ENCODE results near the gene GPATCH8. TPM values are rescaled to one million over a fixed set of nuclear protein-coding genes. Genes with fewer than 3 reads are reported as not detected.

Gene GPATCH8
- total and polyA plus RNA-seq, 10 of the 15 experiments (the other 5 are each of a cell fraction or from before 2014, with no cell fraction given): 11.7 to 45.1 (median 21.3) TPM

- ChIA-PET SMC1A (ENCODE audit: uncharacterized antibody, unreplicated experiment) (no interaction called here), POLR2A (no interaction called here), CTCF (no interaction called here), RAD21 (ENCODE audit: unreplicated experiment) (no interaction called here)
- H3K9ac ChIP-seq (ENCODE audit: control insufficient read depth, insufficient read depth, low read length): no peak overlapping the region
- H3K27me3 ChIP-seq (replicated peaks in 1 of 2; ENCODE audit: control insufficient read depth in 2 of 2, insufficient read depth in 2 of 2, low read length in 1 of 2): no peaks in the 10 kb centered on the region
- H3K27ac ChIP-seq (ENCODE audit: control insufficient read depth, insufficient read depth): no peak overlapping the region
- H3K9me3 ChIP-seq (replicated peaks; ENCODE audit: control insufficient read depth, insufficient read depth, low read length): no peaks in the 10 kb centered on the region
- H3K4me2 ChIP-seq (ENCODE audit: control insufficient read depth, insufficient read depth): no peak overlapping the region
- TF ChIP-seq EGR1 (IDR thresholded peaks at IDR 0.05; ENCODE audit: borderline replicate concordance in 1 of 2, low read depth in 2 of 2, low read length in 2 of 2): no peak
- TF ChIP-seq MYB (IDR thresholded peaks at IDR 0.05; ENCODE audit: borderline replicate concordance, low read depth, low read length): no peak
- no peak for TF ChIP-seq EP300 (IDR thresholded peaks at IDR 0.05; ENCODE audit: borderline replicate concordance in 1 of 2, control insufficient read depth in 1 of 2, low read depth in 2 of 2, low read length in 2 of 2)
- FAIRE-seq (no peak), ATAC-seq (no peak), DNase-seq (ENCODE audit: low read depth, low spot score) (no peak)
- no peaks in the 10 kb centered on the region for H3K4me1 ChIP-seq (ENCODE audit: control insufficient read depth, insufficient read depth, low read length)
- BruUV-seq (replicated peaks): no TSS peak
- no peak overlapping the region for H3K4me3 ChIP-seq
- WGBS (ENCODE audit: insufficient coverage, insufficient replicate concordance, low lambda C conversion rate, missing lambda C conversion rate): 99% methylated on average over 8 of the region's 8 CpGs
- H4K20me1 ChIP-seq (ENCODE audit: control insufficient read depth, insufficient read depth): no peaks in the 10 kb centered on the region
- in situ Hi-C loops (cut with MboI): no loop called here
- no peaks in the 10 kb centered on the region; the same call in 1 of the 2 replicates for H3K79me2 ChIP-seq (ENCODE audit: control insufficient read depth, insufficient read depth, low read length)
- intact Hi-C loops (cut with micrococcal nuclease; ENCODE audit: unreplicated experiment): no loop called here
- no peaks in the 10 kb centered on the region; a peak in 1 of 4 replicates for H3K36me3 ChIP-seq (ENCODE audit: control insufficient read depth in 2 of 2, insufficient read depth in 2 of 2, low read length in 1 of 2)
- no peak overlapping the region for H2AFZ ChIP-seq (ENCODE audit: control insufficient read depth, low read depth, low read length)
Observed at GRCh38 chr17:44451832-44452231, 51.4 kb downstream of the GPATCH8 start.

- in situ Hi-C loops (cut with MboI): no loop called here
- POLR2A ChIA-PET: no interaction called here
- BruUV-seq (replicated peaks): no TSS peak
- Histone ChIP-seq H3K27ac (ENCODE audit: control insufficient read depth, insufficient read depth) (no peak overlapping the region), H3K27me3 (replicated peaks in 1 of 2; ENCODE audit: control insufficient read depth in 2 of 2, insufficient read depth in 2 of 2, low read length in 1 of 2) (no peaks in the 10 kb centered on the region), H3K9me3 (replicated peaks; ENCODE audit: control insufficient read depth, insufficient read depth, low read length) (no peaks in the 10 kb centered on the region; the same call in 2 of the 3 replicates), H2AFZ (ENCODE audit: control insufficient read depth, low read depth, low read length) (no peak overlapping the region), H4K20me1 (ENCODE audit: control insufficient read depth, insufficient read depth) (no peaks in the 10 kb centered on the region), H3K79me2 (ENCODE audit: control insufficient read depth, insufficient read depth, low read length) (no peaks in the 10 kb centered on the region; the same call in 1 of the 2 replicates), H3K4me2 (ENCODE audit: control insufficient read depth, insufficient read depth) (no peak overlapping the region), H3K4me1 (ENCODE audit: control insufficient read depth, insufficient read depth, low read length) (no peaks in the 10 kb centered on the region), H3K4me3 (no peak overlapping the region), H3K36me3 (ENCODE audit: control insufficient read depth in 2 of 2, insufficient read depth in 2 of 2, low read length in 1 of 2) (no peaks in the 10 kb centered on the region; a peak in 1 of 4 replicates), H3K9ac (ENCODE audit: control insufficient read depth, insufficient read depth, low read length) (no peak overlapping the region)
- SMC1A ChIA-PET (ENCODE audit: uncharacterized antibody, unreplicated experiment): no interaction called here
- 98% methylated on average over 6 of the region's 6 CpGs for WGBS (ENCODE audit: insufficient coverage, insufficient replicate concordance, low lambda C conversion rate, missing lambda C conversion rate)
- RAD21 ChIA-PET (ENCODE audit: unreplicated experiment): no interaction called here
- intact Hi-C loops (cut with micrococcal nuclease; ENCODE audit: unreplicated experiment): no loop called here
- ATAC-seq: no peak
- no peak for FAIRE-seq
- CTCF ChIA-PET: no interaction called here
- no peak for DNase-seq (ENCODE audit: low read depth, low spot score)
- TF ChIP-seq CBX3 (IDR thresholded peaks at IDR 0.05; ENCODE audit: borderline replicate concordance, low read depth) (no peak), RUNX3 (IDR thresholded peaks at IDR 0.05; ENCODE audit: low read length) (no peak), ZZZ3 (IDR thresholded peaks at IDR 0.05; ENCODE audit: control insufficient read depth, insufficient read length, low read depth) (no peak), E4F1 (IDR thresholded peaks at IDR 0.05; ENCODE audit: borderline replicate concordance, partially characterized antibody) (no peak), REST (IDR thresholded peaks at IDR 0.05; ENCODE audit: low read depth, low read length) (no peak), MEF2A (IDR thresholded peaks at IDR 0.05; ENCODE audit: insufficient read depth, low read depth, low read length) (no peak), MXI1 (IDR thresholded peaks at IDR 0.05; ENCODE audit: low read depth, low read length) (no peak), SPI1 (IDR thresholded peaks at IDR 0.05; ENCODE audit: borderline replicate concordance, insufficient read depth, low read depth, low read length) (no peak)
Observed at GRCh38 chr17:44451016-44451627, 52.1 kb downstream of the GPATCH8 start.

Data from GM12878 (cell line).